GM12874 (cell line): Measurements from ENCODE around the gene CDC73.

ENCODE experiments used
- TF ChIP-seq, protein P1 (sequence below): IDR thresholded peaks from 2 replicates; pipeline ENCODE4 v1.5.1; 2011; ENCODE audit warnings: low read depth, mild to moderate bottlenecking, control low read depth, low read length, moderate library complexity; ENCODE audit not compliant: insufficient read depth

Gene CDC73

GRCh38 chr1:193131266-193131860 is 9.5 kb downstream of the CDC73 start:
- TF ChIP-seq, protein P1, sequence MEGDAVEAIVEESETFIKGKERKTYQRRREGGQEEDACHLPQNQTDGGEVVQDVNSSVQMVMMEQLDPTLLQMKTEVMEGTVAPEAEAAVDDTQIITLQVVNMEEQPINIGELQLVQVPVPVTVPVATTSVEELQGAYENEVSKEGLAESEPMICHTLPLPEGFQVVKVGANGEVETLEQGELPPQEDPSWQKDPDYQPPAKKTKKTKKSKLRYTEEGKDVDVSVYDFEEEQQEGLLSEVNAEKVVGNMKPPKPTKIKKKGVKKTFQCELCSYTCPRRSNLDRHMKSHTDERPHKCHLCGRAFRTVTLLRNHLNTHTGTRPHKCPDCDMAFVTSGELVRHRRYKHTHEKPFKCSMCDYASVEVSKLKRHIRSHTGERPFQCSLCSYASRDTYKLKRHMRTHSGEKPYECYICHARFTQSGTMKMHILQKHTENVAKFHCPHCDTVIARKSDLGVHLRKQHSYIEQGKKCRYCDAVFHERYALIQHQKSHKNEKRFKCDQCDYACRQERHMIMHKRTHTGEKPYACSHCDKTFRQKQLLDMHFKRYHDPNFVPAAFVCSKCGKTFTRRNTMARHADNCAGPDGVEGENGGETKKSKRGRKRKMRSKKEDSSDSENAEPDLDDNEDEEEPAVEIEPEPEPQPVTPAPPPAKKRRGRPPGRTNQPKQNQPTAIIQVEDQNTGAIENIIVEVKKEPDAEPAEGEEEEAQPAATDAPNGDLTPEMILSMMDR = no peak

DNA sequence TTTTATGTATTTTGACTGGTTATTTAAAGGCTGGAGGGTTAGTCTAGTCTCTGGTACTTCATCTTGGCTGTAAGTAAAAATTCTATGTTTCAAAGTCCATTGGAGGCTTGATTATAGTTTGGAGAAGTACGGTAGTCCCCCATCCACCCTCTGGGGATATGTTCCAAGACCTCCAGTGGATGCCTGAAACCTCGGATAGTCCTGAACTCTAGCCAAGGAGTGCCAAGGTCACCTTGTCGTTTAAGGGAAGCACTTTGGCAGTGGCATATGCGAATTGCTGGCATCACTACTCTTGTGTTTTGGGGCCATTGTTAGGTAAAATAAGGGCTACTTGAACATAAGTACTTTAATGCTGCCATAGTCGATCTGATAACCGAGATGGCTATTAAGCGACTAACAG is 18.4 kb downstream of the CDC73 start:
- TF ChIP-seq, protein P1 = no peak

GRCh38 chr1:193141804-193142203 is 20.0 kb downstream of the CDC73 start:
- TF ChIP-seq, protein P1 = no peak

GRCh38 chr1:193142409-193142808 is 20.6 kb downstream of the CDC73 start:
- TF ChIP-seq, protein P1 = no peak

GRCh38 chr1:193143285-193143684 is 21.5 kb downstream of the CDC73 start:
- TF ChIP-seq, protein P1 = no peak

DNA sequence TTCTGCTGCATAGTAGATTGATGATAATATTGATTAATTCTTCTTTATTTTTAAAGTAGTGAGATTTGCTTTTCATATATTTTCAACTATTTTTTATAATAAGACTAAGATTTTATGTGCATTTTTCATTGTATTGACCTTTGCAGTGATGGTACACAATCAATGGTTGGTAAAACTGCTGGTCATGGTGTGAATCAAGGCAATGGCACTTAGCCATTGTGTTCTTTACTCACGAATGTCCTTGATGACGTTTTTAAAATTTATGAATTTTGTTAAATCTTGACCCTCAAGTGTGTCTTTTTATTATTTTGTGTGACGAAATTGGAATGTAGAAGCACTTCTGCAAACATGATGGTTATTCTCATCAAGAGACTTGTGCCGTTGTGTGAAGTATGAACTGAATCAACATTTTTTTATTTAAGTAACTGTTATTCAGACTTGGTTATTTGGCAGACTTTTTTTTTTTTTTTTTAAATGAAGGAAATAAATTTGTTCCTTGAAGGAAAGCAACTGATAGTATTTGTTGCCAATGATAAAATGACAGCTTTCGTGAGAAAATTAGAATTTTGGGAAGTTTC is 22.6 kb downstream of the CDC73 start:
- TF ChIP-seq, protein P1 = no peak

DNA sequence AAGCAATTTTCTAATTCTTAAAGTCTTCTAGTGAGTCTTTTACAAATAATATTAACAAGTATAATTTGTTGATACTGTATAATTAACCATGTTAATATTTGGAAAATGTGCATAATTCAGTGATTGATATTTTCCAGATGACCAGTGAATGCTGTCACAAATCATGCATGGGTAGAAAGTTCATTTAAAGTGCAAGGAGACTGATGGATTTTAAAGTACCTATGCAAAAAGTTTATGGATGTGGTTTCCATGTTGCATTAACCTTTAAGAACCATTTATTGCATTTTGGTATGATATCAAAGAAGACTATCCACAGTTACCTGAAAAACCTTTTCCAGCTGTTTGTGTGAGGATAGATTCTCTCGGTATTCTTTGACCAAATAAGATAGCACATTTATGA is 23.2 kb downstream of the CDC73 start:
- TF ChIP-seq, protein P1 = no peak
